ENCODE results near the gene COX6B2.

DNA sequence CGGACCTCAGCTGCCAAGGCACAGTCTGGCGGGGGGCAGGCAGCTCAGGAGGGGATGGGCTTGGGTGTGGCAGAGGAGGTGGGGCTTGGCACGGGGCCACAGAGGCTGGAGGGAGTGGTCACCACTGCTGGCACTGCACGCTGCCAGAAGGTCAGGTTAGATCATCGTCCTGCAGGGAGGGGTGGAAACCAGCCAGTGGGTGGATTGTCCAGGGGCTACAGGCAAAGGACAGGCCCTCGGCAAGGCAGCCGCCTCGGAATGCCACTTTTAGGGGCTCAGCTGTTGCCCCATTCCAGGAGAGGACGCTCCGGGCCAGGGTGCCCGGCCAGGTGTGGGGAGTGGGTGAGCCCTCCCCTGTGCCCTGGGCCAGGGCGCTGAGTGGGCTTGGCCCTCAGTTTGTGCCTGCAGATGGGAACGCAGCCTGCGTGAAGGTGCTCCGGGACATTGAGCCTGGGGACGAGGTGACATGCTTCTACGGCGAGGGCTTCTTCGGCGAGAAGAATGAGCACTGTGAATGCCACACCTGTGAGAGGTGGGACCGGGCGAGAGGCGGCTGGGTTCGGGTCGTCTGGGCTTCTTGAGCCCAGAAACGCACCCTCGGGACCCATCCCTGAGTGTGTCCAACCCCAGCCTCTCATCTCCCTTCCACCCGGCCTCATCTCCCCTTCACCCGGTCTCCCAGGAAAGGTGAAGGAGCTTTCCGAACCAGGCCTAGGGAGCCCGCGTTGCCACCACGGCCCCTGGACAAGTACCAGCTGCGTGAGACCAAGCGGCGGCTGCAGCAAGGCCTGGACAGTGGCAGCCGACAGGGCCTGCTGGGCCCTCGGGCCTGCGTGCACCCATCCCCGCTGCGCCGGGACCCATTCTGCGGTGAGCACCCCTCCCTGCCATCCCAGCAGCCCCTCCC lies 8.4 kb downstream of the COX6B2 start:
- TF ChIP-seq, protein P1, sequence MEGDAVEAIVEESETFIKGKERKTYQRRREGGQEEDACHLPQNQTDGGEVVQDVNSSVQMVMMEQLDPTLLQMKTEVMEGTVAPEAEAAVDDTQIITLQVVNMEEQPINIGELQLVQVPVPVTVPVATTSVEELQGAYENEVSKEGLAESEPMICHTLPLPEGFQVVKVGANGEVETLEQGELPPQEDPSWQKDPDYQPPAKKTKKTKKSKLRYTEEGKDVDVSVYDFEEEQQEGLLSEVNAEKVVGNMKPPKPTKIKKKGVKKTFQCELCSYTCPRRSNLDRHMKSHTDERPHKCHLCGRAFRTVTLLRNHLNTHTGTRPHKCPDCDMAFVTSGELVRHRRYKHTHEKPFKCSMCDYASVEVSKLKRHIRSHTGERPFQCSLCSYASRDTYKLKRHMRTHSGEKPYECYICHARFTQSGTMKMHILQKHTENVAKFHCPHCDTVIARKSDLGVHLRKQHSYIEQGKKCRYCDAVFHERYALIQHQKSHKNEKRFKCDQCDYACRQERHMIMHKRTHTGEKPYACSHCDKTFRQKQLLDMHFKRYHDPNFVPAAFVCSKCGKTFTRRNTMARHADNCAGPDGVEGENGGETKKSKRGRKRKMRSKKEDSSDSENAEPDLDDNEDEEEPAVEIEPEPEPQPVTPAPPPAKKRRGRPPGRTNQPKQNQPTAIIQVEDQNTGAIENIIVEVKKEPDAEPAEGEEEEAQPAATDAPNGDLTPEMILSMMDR (IDR thresholded peaks at IDR 0.05; ENCODE audit: insufficient read depth, low read depth, low read length) = no peak
- no peak for TF ChIP-seq EZH2 (IDR thresholded peaks at IDR 0.05; ENCODE audit: insufficient read depth, low read length)

Data from astrocyte (in vitro differentiated cells and primary cell).